GM21528 (cell line): ENCODE measurements around the gene REST.
A peak's percentile ranks its signal among the peaks of the same experiment; 100 is the strongest.
"Not testable (repeated sequence)": the region's sequence is repeated elsewhere in the genome, so short reads cannot be mapped to it uniquely, and the experiment has no call there.

ENCODE experiments used
- ATAC-seq: cut with Tn5 transposase; IDR thresholded peaks from one replicate; pipeline ENCODE4 v1.9.1; 2021; ENCODE audit warnings: mild to moderate bottlenecking, moderate library complexity; ENCODE audit not compliant: unreplicated experiment, low FRiP score

REST gene

GRCh38 chr4:56909086-56909894, 1.6 kb downstream of the REST start:
- ATAC-seq, result peak; percentile 34

GRCh38 chr4:56910172-56910967, 2.7 kb downstream of the REST start:
- ATAC-seq, result no peak

DNA sequence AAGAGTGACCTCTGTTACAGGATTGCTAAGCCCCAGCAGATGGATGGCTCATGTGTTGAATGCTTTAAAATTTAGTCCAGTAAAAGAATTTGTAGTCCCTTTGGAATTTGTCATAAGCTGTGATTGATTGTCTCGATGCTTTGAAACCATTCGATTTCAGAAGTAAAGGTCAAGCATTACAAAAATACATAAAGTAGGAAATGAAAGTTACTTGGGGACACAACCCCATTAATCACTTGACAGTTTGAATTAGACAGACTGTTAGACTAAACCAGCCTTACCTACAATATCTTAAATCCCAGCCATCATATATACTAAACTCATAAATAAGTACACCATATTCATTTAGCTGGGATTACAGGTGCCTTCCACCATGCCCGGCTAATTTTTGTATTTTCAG, 6.6 kb downstream of the REST start:
- no peak for ATAC-seq

GRCh38 chr4:56914977-56915376, 7.3 kb downstream of the REST start:
- ATAC-seq, result not testable (repeated sequence)

- no peak for ATAC-seq
Measured at GRCh38 chr4:56927196-56927595, 19.5 kb downstream of the REST start.

DNA sequence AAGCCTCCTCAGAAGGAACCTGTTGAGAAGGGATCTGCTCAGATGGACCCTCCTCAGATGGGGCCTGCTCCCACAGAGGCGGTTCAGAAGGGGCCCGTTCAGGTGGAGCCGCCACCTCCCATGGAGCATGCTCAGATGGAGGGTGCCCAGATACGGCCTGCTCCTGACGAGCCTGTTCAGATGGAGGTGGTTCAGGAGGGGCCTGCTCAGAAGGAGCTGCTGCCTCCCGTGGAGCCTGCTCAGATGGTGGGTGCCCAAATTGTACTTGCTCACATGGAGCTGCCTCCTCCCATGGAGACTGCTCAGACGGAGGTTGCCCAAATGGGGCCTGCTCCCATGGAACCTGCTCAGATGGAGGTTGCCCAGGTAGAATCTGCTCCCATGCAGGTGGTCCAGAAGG, 22.9 kb downstream of the REST start:
- no peak for ATAC-seq

DNA sequence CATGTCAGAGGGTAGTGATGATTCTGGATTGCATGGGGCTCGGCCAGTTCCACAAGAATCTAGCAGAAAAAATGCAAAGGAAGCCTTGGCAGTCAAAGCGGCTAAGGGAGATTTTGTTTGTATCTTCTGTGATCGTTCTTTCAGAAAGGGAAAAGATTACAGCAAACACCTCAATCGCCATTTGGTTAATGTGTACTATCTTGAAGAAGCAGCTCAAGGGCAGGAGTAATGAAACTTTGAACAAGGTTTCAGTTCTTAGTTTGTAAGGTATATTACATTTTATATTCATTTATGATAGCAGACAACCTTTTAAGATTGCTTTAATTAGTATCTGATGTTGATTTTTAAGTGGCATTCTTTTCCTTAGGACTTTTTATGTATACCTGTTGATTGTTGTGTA, 24.2 kb downstream of the REST start:
- no peak for ATAC-seq

DNA sequence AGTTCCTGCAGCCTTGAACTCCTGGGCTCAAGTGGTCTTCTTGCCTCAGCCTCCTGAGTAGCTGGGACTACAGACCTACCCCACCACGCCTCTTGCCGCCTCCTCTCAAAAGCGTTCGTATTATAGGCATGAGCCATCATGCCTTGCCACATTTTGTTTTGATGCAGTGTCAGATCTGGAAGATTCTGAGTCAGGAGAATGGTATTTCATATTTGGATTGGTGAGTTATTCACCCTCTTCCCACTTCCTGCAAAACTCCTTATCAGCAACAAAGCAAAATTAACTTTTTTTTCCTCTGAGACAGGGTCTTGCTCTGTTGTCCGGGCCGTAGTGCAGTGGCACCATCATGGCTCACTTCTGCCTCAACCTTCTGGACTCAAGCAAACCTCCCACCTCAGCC, 29.6 kb downstream of the REST start:
- ATAC-seq, result no peak

DNA sequence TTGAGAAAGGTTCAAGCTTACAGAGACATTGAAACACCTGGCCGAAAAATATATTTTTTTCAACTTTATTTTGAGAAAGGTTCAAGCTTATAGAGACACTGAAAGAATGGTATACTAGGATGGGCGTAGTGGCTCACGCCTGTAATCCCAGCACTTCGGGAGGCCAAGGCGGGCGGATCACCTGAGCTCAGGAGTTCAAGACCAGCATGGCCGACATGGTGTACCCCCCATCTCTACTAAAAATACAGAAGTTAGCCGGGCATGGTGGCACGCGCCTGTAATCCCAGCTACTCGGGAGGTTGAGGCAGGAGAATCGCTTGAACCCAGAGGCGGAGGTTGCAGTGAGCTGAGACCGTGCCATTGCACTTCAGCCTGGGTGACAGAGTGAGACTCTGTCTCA, 32.1 kb downstream of the REST start:
- ATAC-seq, result not testable (repeated sequence)

- ATAC-seq, result no peak
Measured at GRCh38 chr4:56940403-56940802, 32.7 kb downstream of the REST start.

DNA sequence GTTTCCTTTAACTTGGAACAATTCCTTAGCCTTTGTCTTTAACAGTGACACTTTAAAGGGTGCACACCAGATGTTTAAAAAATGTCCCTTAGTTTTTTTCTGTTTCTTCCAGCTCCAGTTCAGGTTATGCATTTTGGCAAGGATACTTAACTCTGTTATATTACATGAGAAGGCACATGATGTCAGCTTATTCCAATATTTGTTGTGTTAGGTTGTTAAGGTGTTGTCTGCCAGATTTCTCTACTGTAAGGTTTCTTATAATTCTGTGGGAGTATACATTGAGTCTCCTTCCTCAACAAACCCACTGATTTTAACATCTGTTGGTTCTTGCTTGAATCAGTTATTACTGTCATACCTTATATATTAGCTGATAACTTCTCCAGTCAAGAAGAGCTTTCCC, 33.3 kb downstream of the REST start:
- ATAC-seq, result no peak

DNA sequence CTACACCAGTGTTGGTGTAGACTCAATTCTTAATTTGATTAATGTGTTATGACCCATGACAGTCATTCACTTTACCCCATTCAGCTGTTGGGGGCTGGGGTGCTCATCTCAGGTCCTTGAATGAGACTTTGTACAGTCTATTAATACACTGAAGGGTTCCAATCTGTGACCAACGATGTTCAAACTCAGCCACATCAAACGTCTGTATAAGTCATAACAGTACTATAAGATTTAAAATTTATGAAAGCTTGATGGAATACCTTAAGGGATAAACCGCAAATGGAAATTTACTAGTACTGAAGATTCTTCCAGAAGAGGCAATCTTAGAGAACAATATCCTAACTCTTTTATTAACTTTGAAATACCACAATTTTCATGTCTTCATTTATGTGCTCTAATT, 33.7 kb downstream of the REST start:
- no peak for ATAC-seq

GRCh38 chr4:56953680-56954520, 46.2 kb downstream of the REST start:
- no peak for ATAC-seq

- no peak for ATAC-seq
Measured at GRCh38 chr4:56958111-56958517, 50.4 kb downstream of the REST start.

GRCh38 chr4:56959100-56959499, 51.4 kb downstream of the REST start:
- ATAC-seq, result no peak

DNA sequence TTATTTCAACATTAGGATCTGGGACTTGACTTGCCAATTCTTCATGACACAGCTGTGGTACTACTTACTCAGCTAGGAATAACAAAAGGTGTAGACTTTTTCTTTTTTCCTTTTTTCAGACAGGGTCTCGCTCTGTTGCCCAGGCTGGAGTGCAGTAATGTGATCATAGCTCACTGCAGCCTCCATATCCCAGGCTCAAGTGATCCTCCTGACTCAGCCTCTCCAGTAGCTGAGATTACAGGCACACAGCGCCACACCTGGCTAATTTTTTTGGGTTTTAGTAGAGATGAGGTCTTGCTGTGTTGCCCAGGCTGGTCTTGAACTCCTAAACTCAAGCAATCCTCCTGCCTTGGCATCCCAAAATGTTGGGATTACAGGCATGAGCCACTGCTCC, 53.4 kb downstream of the REST start:
- no peak for ATAC-seq

DNA sequence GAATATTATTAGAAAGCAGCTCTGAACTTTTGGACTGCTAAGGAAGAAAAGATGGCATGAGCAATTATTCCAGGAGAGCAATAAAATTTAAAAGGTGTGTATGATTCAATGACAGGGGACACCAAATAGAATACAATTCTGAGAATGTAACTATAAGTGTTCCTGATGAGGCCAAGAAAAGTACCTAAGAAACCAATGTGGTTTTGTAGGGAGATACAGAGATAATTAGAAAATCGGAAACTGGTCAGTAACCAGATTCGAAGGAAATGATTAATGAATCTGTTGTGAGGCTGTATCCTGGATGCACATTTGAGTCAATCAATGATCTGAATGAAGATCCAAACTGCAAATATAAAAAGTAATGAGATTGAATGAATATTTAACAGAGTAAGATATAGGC, 63.7 kb downstream of the REST start:
- no peak for ATAC-seq

- ATAC-seq, result no peak
Measured at GRCh38 chr4:56972389-56972788, 64.7 kb downstream of the REST start.

DNA sequence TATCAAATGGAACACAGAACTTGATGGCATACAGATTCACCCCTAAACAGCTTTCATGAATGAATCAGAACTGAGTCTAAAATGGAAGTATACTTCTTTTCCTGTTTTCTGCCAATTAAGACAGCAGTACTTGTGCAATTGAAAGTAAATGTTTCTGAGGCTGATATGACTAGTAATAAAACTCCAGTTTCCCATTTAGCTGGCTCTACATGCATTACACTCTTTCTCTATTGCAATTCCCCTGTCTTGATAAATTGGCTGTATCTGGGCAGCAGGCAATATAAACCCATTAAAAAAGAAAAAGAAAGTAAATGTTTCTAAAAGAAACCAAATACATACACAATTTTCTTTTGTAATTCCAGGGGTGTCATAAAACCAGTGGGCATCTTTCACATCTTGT, 65.1 kb downstream of the REST start:
- ATAC-seq, result no peak

- ATAC-seq, result no peak
Measured at GRCh38 chr4:56973336-56973735, 65.6 kb downstream of the REST start.

- ATAC-seq, result no peak
Measured at GRCh38 chr4:56976283-56976836, 68.7 kb downstream of the REST start.
